ENCODE data around the gene GPS2.

The GPS2 gene

GRCh38 chr17:7326186-7326585 is 11.0 kb upstream of the GPS2 start:
- Histone ChIP-seq H3K4me1 (ENCODE audit: control insufficient read depth, insufficient read depth, low read length) (peaks cover 9% of the 10 kb centered on the region), H3K36me3 (ENCODE audit: control insufficient read depth in 2 of 2, insufficient read depth in 1 of 2, low read length in 2 of 2) (peaks cover 24 to 61% of the 10 kb centered on the region in 2 experiments), H3K9me3 (ENCODE audit: control insufficient read depth, insufficient read depth, low read depth, low read length) (no peaks in the 10 kb centered on the region), H3K4me3 (ENCODE audit: low read depth, low read length) (no peak overlapping the region), H3K27ac (ENCODE audit: extremely low read depth, low read depth, low read length) (no peak overlapping the region)
- CTCF ChIA-PET = interaction anchor here (0.6 to 5.2 kb wide), 8 partner anchors 9 to 1836 kb away, joined by 3 to 50 read pairs (median 4); partner anchors contain the start of genes ACAP1, POLR2A and SENP3
- POLR2A ChIA-PET = interaction anchor here (0.8 kb wide), 1 partner anchor 178 kb away, joined by 3 read pairs; no protein-coding TSS in a partner anchor
- no peak for TF ChIP-seq ZNF670 (tag by site-specific recombination; IDR thresholded peaks at IDR 0.05; ENCODE audit: low read depth)
- TF ChIP-seq, protein P1, sequence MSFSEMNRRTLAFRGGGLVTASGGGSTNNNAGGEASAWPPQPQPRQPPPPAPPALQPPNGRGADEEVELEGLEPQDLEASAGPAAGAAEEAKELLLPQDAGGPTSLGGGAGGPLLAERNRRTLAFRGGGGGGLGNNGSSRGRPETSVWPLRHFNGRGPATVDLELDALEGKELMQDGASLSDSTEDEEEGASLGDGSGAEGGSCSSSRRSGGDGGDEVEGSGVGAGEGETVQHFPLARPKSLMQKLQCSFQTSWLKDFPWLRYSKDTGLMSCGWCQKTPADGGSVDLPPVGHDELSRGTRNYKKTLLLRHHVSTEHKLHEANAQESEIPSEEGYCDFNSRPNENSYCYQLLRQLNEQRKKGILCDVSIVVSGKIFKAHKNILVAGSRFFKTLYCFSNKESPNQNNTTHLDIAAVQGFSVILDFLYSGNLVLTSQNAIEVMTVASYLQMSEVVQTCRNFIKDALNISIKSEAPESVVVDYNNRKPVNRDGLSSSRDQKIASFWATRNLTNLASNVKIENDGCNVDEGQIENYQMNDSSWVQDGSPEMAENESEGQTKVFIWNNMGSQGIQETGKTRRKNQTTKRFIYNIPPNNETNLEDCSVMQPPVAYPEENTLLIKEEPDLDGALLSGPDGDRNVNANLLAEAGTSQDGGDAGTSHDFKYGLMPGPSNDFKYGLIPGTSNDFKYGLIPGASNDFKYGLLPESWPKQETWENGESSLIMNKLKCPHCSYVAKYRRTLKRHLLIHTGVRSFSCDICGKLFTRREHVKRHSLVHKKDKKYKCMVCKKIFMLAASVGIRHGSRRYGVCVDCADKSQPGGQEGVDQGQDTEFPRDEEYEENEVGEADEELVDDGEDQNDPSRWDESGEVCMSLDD (tag by site-specific recombination; IDR thresholded peaks at IDR 0.05) = no peak
- TF ChIP-seq ZNF596 (tag by site-specific recombination; IDR thresholded peaks at IDR 0.05) = no peak
- TF ChIP-seq ZNF155 (tag by site-specific recombination; IDR thresholded peaks at IDR 0.05) = no peak
- no peak for TF ChIP-seq ZSCAN16 (tag by site-specific recombination; IDR thresholded peaks at IDR 0.05)
- no peak for TF ChIP-seq KLF16 (tag by site-specific recombination; IDR thresholded peaks at IDR 0.05)
- TF ChIP-seq ZIC2 (tag by site-specific recombination; IDR thresholded peaks at IDR 0.05) = no peak
- TF ChIP-seq, protein P2, sequence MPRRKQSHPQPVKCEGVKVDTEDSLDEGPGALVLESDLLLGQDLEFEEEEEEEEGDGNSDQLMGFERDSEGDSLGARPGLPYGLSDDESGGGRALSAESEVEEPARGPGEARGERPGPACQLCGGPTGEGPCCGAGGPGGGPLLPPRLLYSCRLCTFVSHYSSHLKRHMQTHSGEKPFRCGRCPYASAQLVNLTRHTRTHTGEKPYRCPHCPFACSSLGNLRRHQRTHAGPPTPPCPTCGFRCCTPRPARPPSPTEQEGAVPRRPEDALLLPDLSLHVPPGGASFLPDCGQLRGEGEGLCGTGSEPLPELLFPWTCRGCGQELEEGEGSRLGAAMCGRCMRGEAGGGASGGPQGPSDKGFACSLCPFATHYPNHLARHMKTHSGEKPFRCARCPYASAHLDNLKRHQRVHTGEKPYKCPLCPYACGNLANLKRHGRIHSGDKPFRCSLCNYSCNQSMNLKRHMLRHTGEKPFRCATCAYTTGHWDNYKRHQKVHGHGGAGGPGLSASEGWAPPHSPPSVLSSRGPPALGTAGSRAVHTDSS (tag by site-specific recombination; IDR thresholded peaks at IDR 0.05) = no peak
- no peak for TF ChIP-seq PRDM4 (tag by site-specific recombination; IDR thresholded peaks at IDR 0.05)
- TF ChIP-seq ZBTB21 (tag by site-specific recombination; IDR thresholded peaks at IDR 0.05) = no peak
- no peak for TF ChIP-seq ZNF335 (tag by site-specific recombination; conservative IDR thresholded peaks at IDR 0.05)

DNA sequence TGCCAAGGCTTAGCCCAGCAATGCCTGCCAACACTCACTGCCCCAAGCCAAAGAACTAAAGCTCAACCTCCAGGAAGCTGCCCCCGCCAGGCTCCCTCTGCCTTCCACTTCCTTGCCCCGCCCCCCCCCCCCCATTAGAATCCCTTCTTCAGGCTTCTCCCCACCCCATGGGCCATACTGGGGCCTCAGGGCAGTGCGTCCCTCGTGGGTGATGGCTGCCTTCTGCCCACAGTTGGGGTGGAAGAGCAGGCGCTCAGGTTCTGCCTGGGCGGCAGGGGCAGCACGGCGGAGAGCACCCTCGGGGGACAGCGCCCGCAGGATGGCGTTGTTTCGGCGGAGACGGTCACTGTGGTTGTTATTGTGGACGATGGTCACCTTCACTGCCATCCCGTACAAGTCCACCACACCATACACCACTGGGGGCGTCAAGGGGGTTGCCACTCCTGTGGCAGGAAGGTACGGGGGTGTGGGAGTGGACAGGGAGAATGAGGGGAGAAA is 9.9 kb upstream of the GPS2 start:
- H3K36me3 ChIP-seq (ENCODE audit: control insufficient read depth in 2 of 2, insufficient read depth in 1 of 2, low read length in 2 of 2) = peaks cover 30 to 72% of the 10 kb centered on the region in 2 experiments
- no peaks in the 10 kb centered on the region for H3K9me3 ChIP-seq (ENCODE audit: control insufficient read depth, insufficient read depth, low read depth, low read length)
- CTCF ChIA-PET = interaction anchor here (0.5 to 5.2 kb wide), 9 partner anchors 14 to 289 kb away, joined by 3 to 50 read pairs (median 4); partner anchors contain the start of gene SLC16A13
- TF ChIP-seq, protein P3, sequence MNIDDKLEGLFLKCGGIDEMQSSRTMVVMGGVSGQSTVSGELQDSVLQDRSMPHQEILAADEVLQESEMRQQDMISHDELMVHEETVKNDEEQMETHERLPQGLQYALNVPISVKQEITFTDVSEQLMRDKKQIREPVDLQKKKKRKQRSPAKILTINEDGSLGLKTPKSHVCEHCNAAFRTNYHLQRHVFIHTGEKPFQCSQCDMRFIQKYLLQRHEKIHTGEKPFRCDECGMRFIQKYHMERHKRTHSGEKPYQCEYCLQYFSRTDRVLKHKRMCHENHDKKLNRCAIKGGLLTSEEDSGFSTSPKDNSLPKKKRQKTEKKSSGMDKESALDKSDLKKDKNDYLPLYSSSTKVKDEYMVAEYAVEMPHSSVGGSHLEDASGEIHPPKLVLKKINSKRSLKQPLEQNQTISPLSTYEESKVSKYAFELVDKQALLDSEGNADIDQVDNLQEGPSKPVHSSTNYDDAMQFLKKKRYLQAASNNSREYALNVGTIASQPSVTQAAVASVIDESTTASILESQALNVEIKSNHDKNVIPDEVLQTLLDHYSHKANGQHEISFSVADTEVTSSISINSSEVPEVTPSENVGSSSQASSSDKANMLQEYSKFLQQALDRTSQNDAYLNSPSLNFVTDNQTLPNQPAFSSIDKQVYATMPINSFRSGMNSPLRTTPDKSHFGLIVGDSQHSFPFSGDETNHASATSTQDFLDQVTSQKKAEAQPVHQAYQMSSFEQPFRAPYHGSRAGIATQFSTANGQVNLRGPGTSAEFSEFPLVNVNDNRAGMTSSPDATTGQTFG (tag by site-specific recombination; IDR thresholded peaks at IDR 0.05; ENCODE audit: borderline replicate concordance) = no peak
- TF ChIP-seq ZNF37A (tag by site-specific recombination; IDR thresholded peaks at IDR 0.05) (no peak), REPIN1 (tag by site-specific recombination; IDR thresholded peaks at IDR 0.05; ENCODE audit: low read depth) (no peak), MEIS1 (CRISPR knock-in tag; IDR thresholded peaks at IDR 0.05; ENCODE audit: borderline replicate concordance) (no peak), MYNN (tag by site-specific recombination; IDR thresholded peaks at IDR 0.05; ENCODE audit: borderline replicate concordance) (no peak), ZNF645 (tag by site-specific recombination; IDR thresholded peaks at IDR 0.05) (no peak)
- POLR2A ChIA-PET = interaction anchor here (0.9 kb wide), 1 partner anchor 19 kb away, joined by 3 read pairs; no protein-coding TSS in a partner anchor
- H3K4me1 ChIP-seq (ENCODE audit: control insufficient read depth, insufficient read depth, low read length) = peaks cover 6% of the 10 kb centered on the region
- no peak overlapping the region for H3K4me3 ChIP-seq (ENCODE audit: low read depth, low read length)
- no peak overlapping the region for H3K27ac ChIP-seq (ENCODE audit: extremely low read depth, low read depth, low read length)

Measured in HEK293 (cell line).